ENCODE data around the gene SAMD8.

Gene SAMD8

DNA sequence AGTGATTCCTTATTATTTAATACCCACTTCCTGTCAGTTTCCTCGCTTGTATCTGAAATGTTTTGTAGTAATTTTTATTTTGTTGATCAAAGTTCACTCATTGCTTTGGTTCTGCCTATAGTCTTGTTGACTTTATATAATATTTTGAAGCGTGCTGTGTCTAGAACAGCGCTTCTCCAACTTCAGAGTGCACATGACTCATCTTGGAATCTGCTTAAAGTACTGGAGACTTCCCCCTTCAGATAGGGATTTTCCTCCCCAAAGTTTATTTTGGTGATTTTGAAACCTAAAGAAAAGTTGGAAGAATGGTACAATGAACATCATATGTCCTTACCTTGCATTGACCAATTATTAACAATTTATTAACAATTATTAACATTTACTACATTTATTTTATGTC, 118.5 kb downstream of the SAMD8 start:
- no peak for DNase-seq

DNA sequence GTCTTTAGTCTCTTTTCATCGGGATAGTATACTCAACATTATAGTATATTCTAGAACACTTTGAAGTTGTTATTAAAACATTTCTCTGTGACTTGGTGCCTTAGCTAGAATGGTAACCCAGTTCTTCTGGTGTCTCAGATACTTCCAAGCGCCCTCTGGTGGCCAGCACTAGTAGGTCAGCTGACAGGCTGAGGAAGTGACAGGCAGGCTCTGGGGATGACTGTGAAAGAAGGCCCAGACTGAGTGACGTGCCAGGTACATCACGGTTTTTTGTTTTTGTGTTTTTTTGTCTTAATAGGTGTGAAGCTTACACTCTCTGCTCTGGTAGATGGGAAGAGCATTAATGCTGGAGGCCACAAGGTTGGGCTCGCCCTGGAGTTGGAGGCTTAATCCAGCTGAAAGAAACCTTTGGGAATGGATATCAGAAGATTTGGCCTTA, 119.2 kb downstream of the SAMD8 start:
- DNase-seq: peak; percentile 93 to 96
